Thymus (tissue), 11 donors: ENCODE results near the gene TMEM116. TPM values are rescaled to one million over a fixed set of nuclear protein-coding genes. Genes with fewer than 3 reads are reported as not detected.

Experiments
- DNase-seq, 9 donors: peaks; one replicate each; pipeline ENCODE4 v3.0.0-alpha.2; 2013; ENCODE audit warnings: low spot score in 9 of 9, low read depth in 6 of 9, missing footprints in 1 of 9
- H3K27ac ChIP-seq, 2 donors: one replicate each; pipeline ENCODE4 v1.5.1; 2013; ENCODE audit warnings: control low read depth in 1 of 2, low read depth in 1 of 2, low read length in 1 of 2, mild to moderate bottlenecking in 1 of 2, moderate library complexity in 1 of 2
- H3K27me3 ChIP-seq, 2 donors: one replicate each; pipeline ENCODE4 v1.5.1; 2013; ENCODE audit warnings: low read length in 1 of 2; ENCODE audit not compliant: control insufficient read depth in 2 of 2, insufficient read depth in 1 of 2
- H3K36me3 ChIP-seq, 2 donors: one replicate each; pipeline ENCODE4 v1.5.1; 2013; ENCODE audit warnings: low read length in 1 of 2, mild to moderate bottlenecking in 1 of 2, moderate library complexity in 1 of 2; ENCODE audit not compliant: control insufficient read depth in 2 of 2, insufficient read depth in 2 of 2
- H3K4me1 ChIP-seq, 2 donors: one replicate each; pipeline ENCODE4 v1.5.1; 2013; ENCODE audit warnings: low read length in 2 of 2; ENCODE audit not compliant: control insufficient read depth in 2 of 2, insufficient read depth in 2 of 2
- H3K4me3 ChIP-seq, 2 donors: one replicate each; pipeline ENCODE4 v1.5.1; 2013; ENCODE audit warnings: low read length in 2 of 2, control low read depth in 1 of 2, mild to moderate bottlenecking in 1 of 2
- H3K9me3 ChIP-seq, 2 donors: one replicate each; pipeline ENCODE4 v1.5.1; 2013; ENCODE audit warnings: low read length in 1 of 2, mild to moderate bottlenecking in 1 of 2; ENCODE audit not compliant: control insufficient read depth in 2 of 2, insufficient read depth in 1 of 2
- WGBS: extraction: QIAGEN DNeasy Blood & Tissue Kit; methylation state at CpG from one replicate; pipeline ENCODE4 v1.1.7; 2013; 5-methylcytosine and 5-hydroxymethylcytosine counted together
- polyA plus RNA-seq: library from polyadenylated mRNA; stranded (reverse); fragments of 200-250 nt; gene quantifications from one replicate; pipeline ENCODE4 v1.2.3, GENCODE V29; 2013
- total RNA-seq: library from RNA; stranded (reverse); fragments of 120-200 nt; gene quantifications from one replicate; pipeline ENCODE4 v1.2.4, GENCODE V29; 2013
- donor health status: healthy.

The TMEM116 gene
- total and polyA plus RNA-seq, 2 donors: 11.4 to 12.7 TPM

DNA sequence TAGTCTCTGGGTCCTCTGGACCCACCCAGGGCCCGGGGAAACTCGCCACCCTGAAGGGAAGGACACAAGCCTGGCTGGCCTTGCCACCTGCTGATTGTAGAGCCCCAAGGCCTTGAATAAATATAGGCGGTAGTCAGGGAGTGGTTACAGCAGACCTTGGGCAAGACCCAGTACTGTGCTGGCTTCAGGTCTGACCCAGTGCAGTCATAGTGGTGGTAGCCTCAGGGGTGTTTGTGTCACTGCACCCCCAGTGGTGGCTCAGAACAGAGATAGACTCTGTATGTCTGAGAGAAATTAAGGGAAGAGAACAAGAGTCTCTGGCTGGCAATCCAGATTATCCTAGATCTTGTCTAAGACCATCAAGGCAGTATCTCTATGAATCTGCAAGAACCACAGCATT, 107.5 kb downstream of the TMEM116 start:
- 96% methylated on average over 3 of the region's 3 CpGs for WGBS
- Histone ChIP-seq H3K4me3 (no peak overlapping the region), H3K9me3 (peaks cover 0 to 14% of the 10 kb centered on the region in 2 donors), H3K36me3 (peaks cover 14 to 19% of the 10 kb centered on the region in 2 donors), H3K27me3 (no peaks in the 10 kb centered on the region), H3K27ac (no peak overlapping the region), H3K4me1 (peaks cover 8 to 10% of the 10 kb centered on the region in 2 donors)
- no peak for DNase-seq

DNA sequence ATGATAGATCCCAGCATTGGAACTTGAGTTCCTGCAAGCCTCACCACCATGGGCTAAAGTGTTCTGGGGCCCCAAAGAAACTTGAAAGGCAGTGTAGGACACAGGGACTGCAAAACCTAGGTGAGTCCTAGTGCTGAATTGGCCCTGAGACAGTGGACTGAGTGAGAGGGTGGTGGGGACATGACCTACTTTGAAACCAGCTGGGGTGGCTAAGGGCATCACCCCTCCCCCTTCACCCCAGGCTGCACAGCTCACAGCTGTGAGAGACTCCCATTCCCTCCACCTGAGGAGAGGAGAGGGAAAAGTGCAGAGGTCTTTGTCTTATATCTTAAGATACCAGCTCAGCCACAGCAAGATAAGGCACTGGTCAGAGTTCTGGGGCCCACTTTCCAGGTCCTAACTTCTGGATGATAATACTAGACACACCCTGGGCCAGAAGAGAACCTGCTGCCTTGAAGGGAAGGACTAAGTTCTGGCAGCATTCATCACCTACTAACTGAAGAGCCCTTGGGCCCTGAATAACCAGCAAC, 108.5 kb downstream of the TMEM116 start:
- Histone ChIP-seq H3K36me3 (peaks cover 22 to 24% of the 10 kb centered on the region in 2 donors), H3K9me3 (peaks cover 0 to 14% of the 10 kb centered on the region in 2 donors), H3K27ac (no peak overlapping the region), H3K4me3 (no peak overlapping the region), H3K27me3 (no peaks in the 10 kb centered on the region), H3K4me1 (peaks cover 8 to 10% of the 10 kb centered on the region in 2 donors)
- peak in 4 of 9 donors; percentile 1 to 30 (median 19) for DNase-seq

DNA sequence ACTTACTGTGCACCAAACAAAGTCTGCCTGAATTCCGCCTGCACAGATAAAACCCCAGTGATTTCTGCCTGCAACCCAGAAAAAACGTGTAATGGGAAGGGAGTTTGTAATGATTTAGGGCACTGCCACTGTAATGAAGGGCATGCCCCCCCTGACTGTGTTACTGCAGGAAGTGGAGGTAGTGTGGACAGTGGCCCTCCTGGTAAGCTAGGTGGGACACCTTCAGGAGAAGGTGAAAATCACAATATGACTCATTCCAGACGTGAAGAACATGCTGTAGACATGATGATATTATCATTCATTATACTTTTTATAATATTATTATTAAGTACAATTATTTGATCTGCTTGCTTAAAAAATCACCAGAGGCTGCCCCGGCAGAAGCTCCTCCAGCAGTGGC, 111.8 kb downstream of the TMEM116 start:
- WGBS: 95% methylated on average over 4 of the region's 4 CpGs
- Histone ChIP-seq H3K4me3 (no peak overlapping the region), H3K27ac (no peak overlapping the region), H3K27me3 (no peaks in the 10 kb centered on the region), H3K36me3 (peaks cover 24 to 33% of the 10 kb centered on the region in 2 donors), H3K4me1 (peaks cover 8 to 10% of the 10 kb centered on the region in 2 donors), H3K9me3 (no peaks in the 10 kb centered on the region)
- DNase-seq: no peak

DNA sequence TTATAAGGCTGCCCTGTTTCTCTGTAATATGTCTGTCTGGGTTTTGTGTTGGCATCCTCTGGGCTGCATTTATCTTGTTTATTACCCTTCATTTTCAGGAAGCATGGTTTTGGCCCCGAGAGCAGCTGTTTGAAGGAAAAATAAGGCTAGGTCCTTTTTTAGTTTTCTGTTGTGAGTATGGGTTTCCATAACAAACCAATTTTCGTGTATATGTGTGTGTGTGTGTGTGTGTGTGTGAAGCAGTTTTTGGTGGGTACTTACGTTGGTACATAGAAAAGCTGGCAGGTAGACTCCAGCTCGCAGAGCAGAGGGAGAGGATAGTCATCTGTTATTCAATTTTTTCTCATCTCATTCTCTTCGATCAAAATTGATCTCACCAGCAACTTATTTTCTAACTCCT, 118.4 kb downstream of the TMEM116 start:
- peaks cover 32 to 58% of the 10 kb centered on the region in 2 donors for H3K36me3 ChIP-seq
- 92% methylated on average over 5 of the region's 5 CpGs for WGBS

DNA sequence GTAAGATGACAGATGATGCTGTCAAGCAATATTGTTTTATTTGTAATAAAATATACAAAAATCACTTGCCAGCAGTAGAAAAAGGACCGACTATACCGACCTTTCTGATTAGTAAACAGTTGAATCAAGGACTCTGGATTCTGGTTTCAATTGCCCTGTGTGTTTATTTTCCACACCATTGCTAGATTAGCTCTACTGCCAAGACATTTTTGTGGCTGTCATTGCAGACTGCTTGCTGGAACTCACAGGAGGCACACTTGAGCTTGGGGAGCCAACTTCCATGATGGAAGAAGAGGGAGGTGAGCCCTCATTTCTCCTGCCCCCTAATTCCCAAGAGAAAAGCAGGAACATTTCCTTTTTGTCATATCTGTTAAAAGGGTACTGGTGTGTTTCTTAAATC, 119.7 kb downstream of the TMEM116 start:
- no peak overlapping the region for H3K27ac ChIP-seq
- no peak overlapping the region for H3K4me3 ChIP-seq
- no peaks in the 10 kb centered on the region for H3K27me3 ChIP-seq
- H3K9me3 ChIP-seq: no peaks in the 10 kb centered on the region
- H3K4me1 ChIP-seq: no peaks in the 10 kb centered on the region
- WGBS: over 99% methylated on average over 2 of the region's 2 CpGs
- DNase-seq: no peak
- peaks cover 44 to 68% of the 10 kb centered on the region in 2 donors for H3K36me3 ChIP-seq

More for the DNA sequence above, 118.4 kb downstream of the TMEM116 start:
- Histone ChIP-seq H3K4me3 (no peak overlapping the region), H3K4me1 (no peaks in the 10 kb centered on the region), H3K9me3 (no peaks in the 10 kb centered on the region), H3K27me3 (no peaks in the 10 kb centered on the region), H3K27ac (no peak overlapping the region)
- no peak for DNase-seq

DNA sequence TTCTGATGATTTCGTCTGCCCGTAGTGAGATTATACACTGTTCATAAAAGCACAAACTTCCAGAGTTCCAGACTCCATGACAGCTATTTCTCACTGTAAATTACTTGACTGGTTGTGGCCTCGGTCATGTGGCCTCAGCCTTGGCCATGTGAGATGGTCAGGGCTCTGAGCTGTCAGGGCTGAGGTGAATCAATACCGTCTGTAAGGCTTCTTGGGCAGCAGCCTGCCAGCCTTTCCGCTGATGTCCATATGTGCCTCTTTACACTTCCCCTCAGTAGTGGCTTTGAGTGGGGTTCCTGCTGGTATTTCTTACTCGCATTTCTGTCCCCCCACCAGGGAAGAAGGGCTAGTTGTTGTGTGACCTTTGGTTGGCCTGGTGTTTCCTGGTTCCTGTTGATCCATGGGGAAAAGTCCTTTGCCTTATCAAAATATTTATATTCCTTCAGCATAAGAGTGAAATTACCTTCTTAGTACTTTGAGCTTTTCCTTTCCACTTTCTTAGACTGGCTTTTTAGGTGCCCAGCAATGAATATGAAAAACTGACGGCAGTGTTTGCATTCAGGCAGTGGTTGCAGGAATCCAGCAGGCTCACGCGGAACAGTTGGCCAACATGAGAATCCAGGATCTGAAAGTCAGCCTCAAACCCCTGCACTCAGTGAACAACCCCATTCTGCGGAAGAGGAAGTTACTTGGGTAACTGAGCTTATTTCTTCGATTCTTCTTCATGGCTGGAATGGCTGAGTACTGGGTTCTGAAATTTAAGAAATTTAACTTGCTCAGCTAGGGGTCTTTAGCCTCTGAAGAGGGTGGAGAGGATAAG, 124.8 kb downstream of the TMEM116 start:
- no peak for DNase-seq
- Histone ChIP-seq H3K9me3 (no peaks in the 10 kb centered on the region), H3K27me3 (no peaks in the 10 kb centered on the region), H3K36me3 (peaks cover 57 to 82% of the 10 kb centered on the region in 2 donors), H3K27ac (no peak overlapping the region), H3K4me1 (no peaks in the 10 kb centered on the region), H3K4me3 (no peak overlapping the region)
- 96% methylated on average over 11 of the region's 11 CpGs for WGBS

DNA sequence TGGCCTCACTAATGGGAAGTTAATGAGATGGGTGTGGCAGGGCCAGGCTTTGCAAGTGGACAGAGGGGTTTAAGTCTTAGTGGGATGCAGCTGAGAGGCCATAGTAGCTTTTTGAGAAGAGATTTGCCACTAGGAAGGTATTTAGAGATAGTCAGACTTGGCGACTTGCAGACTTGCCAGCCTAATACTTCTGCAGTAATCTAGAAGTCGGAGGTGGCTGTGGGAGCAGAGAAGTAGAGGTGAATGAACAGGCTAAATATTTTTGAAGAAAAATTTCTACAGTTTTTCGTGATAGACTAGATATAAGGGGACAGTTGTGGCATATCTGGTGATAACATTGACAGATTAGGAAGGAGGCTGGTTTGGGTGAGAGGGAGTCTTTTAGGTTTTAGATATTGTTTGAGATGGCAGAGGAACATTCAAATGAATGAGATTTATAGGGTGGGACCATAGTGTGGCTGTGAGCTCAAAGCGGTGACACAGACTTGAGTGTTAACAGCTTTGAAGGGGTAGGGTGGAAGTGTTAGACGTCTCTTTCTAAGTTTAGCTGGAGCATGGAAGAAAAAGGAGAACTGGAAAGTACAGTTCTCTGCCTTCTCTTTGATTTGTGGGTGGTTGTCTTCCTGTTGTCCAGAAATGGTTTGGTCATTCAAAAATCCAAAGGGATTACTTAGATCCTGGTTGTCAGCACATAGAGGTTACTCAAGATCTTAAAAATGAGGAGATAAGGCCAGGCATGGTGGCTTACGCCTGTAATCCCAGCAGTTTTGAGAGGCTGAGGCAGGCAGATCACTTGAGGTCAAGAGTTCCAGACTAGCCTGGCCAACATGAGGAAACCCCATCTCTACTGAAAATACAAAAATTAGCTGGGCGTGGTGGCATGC, 126.1 kb downstream of the TMEM116 start:
- H3K27ac ChIP-seq: no peak overlapping the region
- no peak overlapping the region for H3K4me3 ChIP-seq
- no peak for DNase-seq
- H3K4me1 ChIP-seq: no peaks in the 10 kb centered on the region
- no peaks in the 10 kb centered on the region for H3K9me3 ChIP-seq
- 98% methylated on average over 7 of the region's 7 CpGs for WGBS
- H3K36me3 ChIP-seq: peaks cover 64 to 83% of the 10 kb centered on the region in 2 donors
- no peaks in the 10 kb centered on the region for H3K27me3 ChIP-seq

DNA sequence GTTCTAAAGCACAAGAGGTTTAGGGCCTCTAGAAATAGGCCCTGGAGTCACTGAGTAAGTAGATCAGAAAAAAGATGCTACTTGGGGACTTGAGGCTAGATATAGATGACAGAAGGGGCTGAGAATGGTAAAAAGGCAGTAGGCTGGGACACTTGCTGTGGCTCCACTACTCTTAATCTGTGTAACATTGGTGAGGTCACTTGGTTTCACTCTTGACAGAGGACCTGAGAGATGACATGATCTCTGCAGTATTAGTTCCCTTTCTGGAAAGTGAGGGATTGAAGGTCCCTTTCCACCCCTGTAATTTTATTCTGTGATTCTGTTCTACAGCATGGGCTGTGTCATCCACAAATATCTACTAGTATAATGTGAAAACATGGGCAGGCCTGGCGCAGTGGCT, 131.2 kb downstream of the TMEM116 start:
- no peak for DNase-seq
- no peaks in the 10 kb centered on the region for H3K27me3 ChIP-seq
- no peaks in the 10 kb centered on the region for H3K4me1 ChIP-seq
- H3K27ac ChIP-seq: no peak overlapping the region
- peaks cover 50 to 67% of the 10 kb centered on the region in 2 donors for H3K36me3 ChIP-seq
- no peaks in the 10 kb centered on the region for H3K9me3 ChIP-seq
- no peak overlapping the region for H3K4me3 ChIP-seq
- 98% methylated on average over 1 of the region's 1 CpG for WGBS
